ENCODE data around the gene SLC45A1.

Gene SLC45A1

DNA sequence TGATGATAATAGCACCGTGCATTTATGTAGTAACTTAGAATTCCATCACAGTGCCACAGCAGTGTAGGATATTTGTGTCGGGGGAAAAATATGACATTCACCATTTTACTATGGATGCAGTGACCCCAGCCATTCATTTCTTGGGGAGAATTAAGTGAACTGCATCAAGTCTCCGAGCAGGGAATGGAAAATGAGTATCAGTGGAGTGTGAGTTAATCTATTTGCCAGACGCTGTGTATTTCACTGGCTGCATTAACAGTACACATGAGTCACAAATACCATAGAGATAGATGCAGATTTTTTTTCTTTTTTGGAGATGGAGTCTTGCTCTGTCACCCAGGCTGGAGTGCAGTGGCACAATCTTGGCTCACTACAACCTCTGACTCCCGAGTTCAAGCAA is 33.8 kb upstream of the SLC45A1 start:
- no peaks in the 10 kb centered on the region for H3K36me3 ChIP-seq (ENCODE audit: insufficient read depth, low read length)

GRCh38 chr1:8285103-8285502 is 32.8 kb upstream of the SLC45A1 start:
- no peak for DNase-seq (ENCODE audit: low read depth, low spot score)
- H3K9me3 ChIP-seq (ENCODE audit: low read depth, low read length), result no peaks in the 10 kb centered on the region
- no peak overlapping the region for H3K9ac ChIP-seq (ENCODE audit: insufficient read length)
- no peak overlapping the region for H3K27ac ChIP-seq
- no peak overlapping the region for H3K4me3 ChIP-seq
- no peaks in the 10 kb centered on the region for H3K36me3 ChIP-seq (ENCODE audit: insufficient read depth, low read length)
- TF ChIP-seq POLR2AphosphoS5 (IDR thresholded peaks at IDR 0.05; ENCODE audit: borderline replicate concordance, low read depth, low read length), result no peak
- no peak for TF ChIP-seq EZH2 (IDR thresholded peaks at IDR 0.05)
- TF ChIP-seq FOXP2 (optimal IDR thresholded peaks at IDR 0.05; ENCODE audit: control extremely low read depth, extremely low read length, insufficient read depth), result no peak

More for the DNA sequence above, 33.8 kb upstream of the SLC45A1 start:
- TF ChIP-seq POLR2AphosphoS5 (IDR thresholded peaks at IDR 0.05; ENCODE audit: borderline replicate concordance, low read depth, low read length) (no peak), FOXP2 (optimal IDR thresholded peaks at IDR 0.05; ENCODE audit: control extremely low read depth, extremely low read length, insufficient read depth) (no peak), EZH2 (IDR thresholded peaks at IDR 0.05) (no peak)
- DNase-seq (ENCODE audit: low read depth, low spot score), result no peak
- H3K4me3 ChIP-seq, result no peak overlapping the region
- H3K9ac ChIP-seq (ENCODE audit: insufficient read length), result no peak overlapping the region
- no peak overlapping the region for H3K27ac ChIP-seq
- no peaks in the 10 kb centered on the region for H3K9me3 ChIP-seq (ENCODE audit: low read depth, low read length)

DNA sequence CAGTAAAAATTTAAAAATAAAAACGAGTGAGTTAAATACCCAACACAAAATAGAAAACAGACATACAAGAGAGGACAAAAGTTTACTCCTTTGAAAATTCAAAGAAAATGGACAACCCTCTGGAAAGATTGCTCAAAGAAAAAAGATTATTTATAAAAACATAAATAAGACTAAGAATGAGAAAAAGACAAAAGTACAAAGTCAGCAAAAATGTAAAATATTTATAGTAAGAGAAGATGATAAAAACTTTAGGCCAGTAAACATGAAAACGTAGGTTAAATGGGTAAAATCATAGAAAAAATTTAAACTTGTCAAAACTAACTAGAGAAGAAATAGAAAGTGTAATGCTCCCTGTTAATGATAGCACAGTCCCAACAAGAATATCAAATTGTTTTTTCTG is 31.9 kb upstream of the SLC45A1 start:
- TF ChIP-seq EZH2 (IDR thresholded peaks at IDR 0.05), result no peak
- TF ChIP-seq FOXP2 (optimal IDR thresholded peaks at IDR 0.05; ENCODE audit: control extremely low read depth, extremely low read length, insufficient read depth), result no peak
- TF ChIP-seq POLR2AphosphoS5 (IDR thresholded peaks at IDR 0.05; ENCODE audit: borderline replicate concordance, low read depth, low read length), result no peak
- H3K4me3 ChIP-seq, result no peak overlapping the region
- no peaks in the 10 kb centered on the region for H3K9me3 ChIP-seq (ENCODE audit: low read depth, low read length)

GRCh38 chr1:8293118-8293517 is 24.8 kb upstream of the SLC45A1 start:
- Histone ChIP-seq H3K9ac (ENCODE audit: insufficient read length) (no peak overlapping the region), H3K36me3 (ENCODE audit: insufficient read depth, low read length) (no peaks in the 10 kb centered on the region), H3K27ac (no peak overlapping the region), H3K9me3 (ENCODE audit: low read depth, low read length) (no peaks in the 10 kb centered on the region), H3K4me3 (no peak overlapping the region)
- no peak for DNase-seq (ENCODE audit: low read depth, low spot score)
- TF ChIP-seq POLR2AphosphoS5 (IDR thresholded peaks at IDR 0.05; ENCODE audit: borderline replicate concordance, low read depth, low read length) (no peak), EZH2 (IDR thresholded peaks at IDR 0.05) (no peak), FOXP2 (optimal IDR thresholded peaks at IDR 0.05; ENCODE audit: control extremely low read depth, extremely low read length, insufficient read depth) (no peak)

More for the DNA sequence above, 31.9 kb upstream of the SLC45A1 start:
- H3K27ac ChIP-seq, result no peak overlapping the region
- no peaks in the 10 kb centered on the region for H3K36me3 ChIP-seq (ENCODE audit: insufficient read depth, low read length)
- no peak for DNase-seq (ENCODE audit: low read depth, low spot score)
- no peak overlapping the region for H3K9ac ChIP-seq (ENCODE audit: insufficient read length)

- Histone ChIP-seq H3K9ac (ENCODE audit: insufficient read length) (no peak overlapping the region), H3K9me3 (ENCODE audit: low read depth, low read length) (no peaks in the 10 kb centered on the region), H3K27ac (no peak overlapping the region), H3K4me3 (no peak overlapping the region), H3K36me3 (ENCODE audit: insufficient read depth, low read length) (no peaks in the 10 kb centered on the region)
- DNase-seq (ENCODE audit: low read depth, low spot score), result no peak
- TF ChIP-seq EZH2 (IDR thresholded peaks at IDR 0.05) (no peak), POLR2AphosphoS5 (IDR thresholded peaks at IDR 0.05; ENCODE audit: borderline replicate concordance, low read depth, low read length) (no peak), FOXP2 (optimal IDR thresholded peaks at IDR 0.05; ENCODE audit: control extremely low read depth, extremely low read length, insufficient read depth) (no peak)
Observed at GRCh38 chr1:8293641-8294169, 24.2 kb upstream of the SLC45A1 start.

GRCh38 chr1:8294170-8294697 is 23.7 kb upstream of the SLC45A1 start:
- Histone ChIP-seq H3K9ac (ENCODE audit: insufficient read length) (no peak overlapping the region), H3K36me3 (ENCODE audit: insufficient read depth, low read length) (no peaks in the 10 kb centered on the region), H3K4me3 (no peak overlapping the region), H3K27ac (no peak overlapping the region), H3K9me3 (ENCODE audit: low read depth, low read length) (no peaks in the 10 kb centered on the region)
- DNase-seq (ENCODE audit: low read depth, low spot score), result no peak
- TF ChIP-seq POLR2AphosphoS5 (IDR thresholded peaks at IDR 0.05; ENCODE audit: borderline replicate concordance, low read depth, low read length) (no peak), EZH2 (IDR thresholded peaks at IDR 0.05) (no peak), FOXP2 (optimal IDR thresholded peaks at IDR 0.05; ENCODE audit: control extremely low read depth, extremely low read length, insufficient read depth) (no peak)

DNA sequence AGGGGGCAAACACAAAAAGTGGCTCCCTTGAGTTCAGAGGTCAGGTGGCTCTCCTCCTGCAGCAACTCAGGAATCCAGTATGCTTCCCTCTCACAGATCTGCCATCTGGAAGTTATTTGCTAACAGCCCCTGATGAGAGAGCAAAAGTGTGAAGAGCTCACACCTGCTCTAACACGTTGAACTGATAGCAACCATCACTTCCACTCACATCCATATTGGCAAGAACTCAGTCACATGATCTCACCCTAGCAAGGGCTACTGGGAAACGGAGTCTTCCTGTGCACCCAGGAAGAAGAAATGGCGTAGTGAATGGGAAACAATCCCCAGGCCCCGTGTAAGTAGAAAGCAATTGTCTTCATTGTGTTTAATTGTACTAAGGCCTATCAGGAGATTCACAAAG is 20.7 kb upstream of the SLC45A1 start:
- Histone ChIP-seq H3K9me3 (ENCODE audit: low read depth, low read length) (no peaks in the 10 kb centered on the region), H3K4me3 (no peak overlapping the region), H3K27ac (no peak overlapping the region), H3K36me3 (ENCODE audit: insufficient read depth, low read length) (no peaks in the 10 kb centered on the region), H3K9ac (ENCODE audit: insufficient read length) (no peak overlapping the region)
- TF ChIP-seq POLR2AphosphoS5 (IDR thresholded peaks at IDR 0.05; ENCODE audit: borderline replicate concordance, low read depth, low read length) (no peak), FOXP2 (optimal IDR thresholded peaks at IDR 0.05; ENCODE audit: control extremely low read depth, extremely low read length, insufficient read depth) (no peak), EZH2 (IDR thresholded peaks at IDR 0.05) (no peak)
- DNase-seq (ENCODE audit: low read depth, low spot score), result no peak

DNA sequence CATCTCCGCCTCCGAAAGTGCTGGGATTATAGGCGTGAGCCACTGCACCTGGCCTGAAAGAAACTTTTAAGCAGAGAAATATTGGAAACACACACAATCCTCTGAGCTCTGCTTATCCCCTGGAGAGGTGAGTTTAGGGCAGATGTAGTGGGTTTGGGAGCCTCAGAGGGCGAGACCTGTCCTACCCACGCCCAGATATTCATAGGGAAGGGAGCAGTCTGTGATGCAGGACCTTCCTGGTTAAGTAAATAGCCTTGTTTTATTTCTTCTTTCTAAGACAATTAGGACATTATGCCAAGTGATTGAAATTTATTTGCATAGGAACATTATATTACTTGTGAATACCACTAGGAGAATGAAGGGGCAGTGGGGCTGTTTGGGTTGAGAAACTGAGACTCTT is 18.0 kb upstream of the SLC45A1 start:
- Histone ChIP-seq H3K4me3 (no peak overlapping the region), H3K36me3 (ENCODE audit: insufficient read depth, low read length) (no peaks in the 10 kb centered on the region), H3K9ac (ENCODE audit: insufficient read length) (no peak overlapping the region), H3K27ac (no peak overlapping the region), H3K9me3 (ENCODE audit: low read depth, low read length) (no peaks in the 10 kb centered on the region)
- no peak for TF ChIP-seq EZH2 (IDR thresholded peaks at IDR 0.05)
- no peak for TF ChIP-seq FOXP2 (optimal IDR thresholded peaks at IDR 0.05; ENCODE audit: control extremely low read depth, extremely low read length, insufficient read depth)
- no peak for TF ChIP-seq POLR2AphosphoS5 (IDR thresholded peaks at IDR 0.05; ENCODE audit: borderline replicate concordance, low read depth, low read length)
- no peak for DNase-seq (ENCODE audit: low read depth, low spot score)

Measured in SK-N-MC (cell line).